Right lung (tissue), 5 donors: Measurements from ENCODE around the gene PDCD1LG2. TPM values are rescaled to one million over a fixed set of nuclear protein-coding genes. Genes with fewer than 3 reads are reported as not detected.

Experiments
- DNase-seq, 2 donors: peaks; one replicate each; pipeline ENCODE4 v3.0.0-alpha.2; 2013
- polyA plus RNA-seq, 5 donors: library from polyadenylated mRNA; unstranded; fragments of 120-200 nt; gene quantifications; one replicate each; pipeline versions ENCODE4 v1.2.1 to v1.2.3, GENCODE V29; 2013; ENCODE audit warnings: inconsistent platforms in 1 of 5, low replicate concordance in 1 of 5; ENCODE audit not compliant: insufficient read length in 5 of 5, insufficient read depth in 1 of 5

PDCD1LG2 gene
- polyA plus RNA-seq, 5 donors, result 0.12 to 0.34 (median 0.17) TPM

- DNase-seq, result no peak
These were observed 21.0 kb downstream of the PDCD1LG2 start for GRCh38 chr9:5531101-5531882.

- no peak for DNase-seq
These were observed 22.0 kb downstream of the PDCD1LG2 start for GRCh38 chr9:5532306-5532705.

GRCh38 chr9:5532790-5533189, 22.5 kb downstream of the PDCD1LG2 start:
- DNase-seq, result no peak

GRCh38 chr9:5536684-5537083, 26.4 kb downstream of the PDCD1LG2 start:
- no peak for DNase-seq

- DNase-seq, result no peak
These were observed 33.8 kb downstream of the PDCD1LG2 start for GRCh38 chr9:5543875-5544702.

- DNase-seq, result no peak
These were observed 39.6 kb downstream of the PDCD1LG2 start for GRCh38 chr9:5549658-5550650.

- no peak for DNase-seq
These were observed 41.2 kb downstream of the PDCD1LG2 start for GRCh38 chr9:5551368-5552150.

- no peak for DNase-seq
These were observed 42.0 kb downstream of the PDCD1LG2 start for GRCh38 chr9:5552301-5552700.

- no peak for DNase-seq
These were observed 42.9 kb downstream of the PDCD1LG2 start for GRCh38 chr9:5553211-5553610.

GRCh38 chr9:5554254-5554653, 43.9 kb downstream of the PDCD1LG2 start:
- no peak for DNase-seq

- DNase-seq, result no peak
These were observed 45.9 kb downstream of the PDCD1LG2 start for GRCh38 chr9:5556101-5556705.

GRCh38 chr9:5557606-5558587, 47.6 kb downstream of the PDCD1LG2 start:
- no peak for DNase-seq

GRCh38 chr9:5559659-5560058, 49.3 kb downstream of the PDCD1LG2 start:
- no peak for DNase-seq

GRCh38 chr9:5560443-5561100, 50.2 kb downstream of the PDCD1LG2 start:
- no peak for DNase-seq

- DNase-seq, result no peak
These were observed 51.6 kb downstream of the PDCD1LG2 start for GRCh38 chr9:5561828-5562488.

- DNase-seq, result no peak
These were observed 52.6 kb downstream of the PDCD1LG2 start for GRCh38 chr9:5562806-5563416.

- DNase-seq, result no peak
These were observed 53.1 kb downstream of the PDCD1LG2 start for GRCh38 chr9:5563417-5563815.

GRCh38 chr9:5563886-5564285, 53.6 kb downstream of the PDCD1LG2 start:
- DNase-seq, result no peak
